HG03095 (cell line): Measurements from ENCODE around the gene C10orf67.
"Not testable (repeated sequence)": the region's sequence is repeated elsewhere in the genome, so short reads cannot be mapped to it uniquely, and the experiment has no call there.

Source experiments
- ATAC-seq: cut with Tn5 transposase; IDR thresholded peaks from one replicate; pipeline ENCODE4 v1.9.1; 2021; ENCODE audit warnings: moderate library complexity; ENCODE audit not compliant: unreplicated experiment

C10orf67 gene

DNA sequence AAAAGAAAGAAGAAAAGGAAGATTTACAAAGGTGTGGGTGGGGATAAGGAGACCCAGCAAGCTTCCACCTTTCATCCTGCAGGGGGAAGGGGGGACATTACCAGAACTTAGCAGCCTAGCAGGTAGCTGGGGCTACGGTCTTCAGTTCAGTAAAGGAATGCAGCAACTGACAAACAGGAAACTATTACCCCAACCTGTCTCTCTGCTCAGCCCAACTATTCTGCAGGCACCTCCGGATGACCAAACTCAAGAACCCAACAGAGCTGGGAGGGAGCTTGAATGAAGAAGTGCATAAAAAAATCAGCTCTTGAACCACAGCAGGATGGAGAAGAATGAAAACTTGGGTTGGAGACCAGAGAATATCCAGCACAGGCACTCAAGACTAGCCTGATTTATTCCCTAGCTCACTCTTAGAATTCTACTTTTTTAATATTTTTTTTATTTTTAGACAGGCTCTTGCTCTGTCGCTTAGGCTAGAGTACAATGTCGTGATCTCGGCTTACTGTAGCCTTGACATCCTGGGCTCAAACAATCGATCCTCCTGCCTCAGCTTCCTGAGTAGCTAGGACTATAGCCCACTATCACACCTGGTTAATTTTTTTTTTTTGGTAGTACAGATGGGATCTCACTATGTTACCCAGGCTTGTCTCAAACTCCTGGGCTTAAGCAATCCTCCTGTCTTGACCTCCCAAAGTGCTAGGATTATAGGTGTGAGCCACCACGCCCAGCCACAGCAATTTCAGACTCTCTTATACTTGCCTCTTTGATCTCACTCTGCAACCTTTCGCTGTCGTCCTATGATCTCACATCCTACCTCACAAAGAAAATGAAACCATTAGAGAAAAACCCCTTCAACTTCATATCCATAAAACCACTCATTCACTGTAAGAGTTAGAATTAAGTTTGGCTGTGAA lies 18.5 kb upstream of the C10orf67 start:
- ATAC-seq: peak; percentile 36

DNA sequence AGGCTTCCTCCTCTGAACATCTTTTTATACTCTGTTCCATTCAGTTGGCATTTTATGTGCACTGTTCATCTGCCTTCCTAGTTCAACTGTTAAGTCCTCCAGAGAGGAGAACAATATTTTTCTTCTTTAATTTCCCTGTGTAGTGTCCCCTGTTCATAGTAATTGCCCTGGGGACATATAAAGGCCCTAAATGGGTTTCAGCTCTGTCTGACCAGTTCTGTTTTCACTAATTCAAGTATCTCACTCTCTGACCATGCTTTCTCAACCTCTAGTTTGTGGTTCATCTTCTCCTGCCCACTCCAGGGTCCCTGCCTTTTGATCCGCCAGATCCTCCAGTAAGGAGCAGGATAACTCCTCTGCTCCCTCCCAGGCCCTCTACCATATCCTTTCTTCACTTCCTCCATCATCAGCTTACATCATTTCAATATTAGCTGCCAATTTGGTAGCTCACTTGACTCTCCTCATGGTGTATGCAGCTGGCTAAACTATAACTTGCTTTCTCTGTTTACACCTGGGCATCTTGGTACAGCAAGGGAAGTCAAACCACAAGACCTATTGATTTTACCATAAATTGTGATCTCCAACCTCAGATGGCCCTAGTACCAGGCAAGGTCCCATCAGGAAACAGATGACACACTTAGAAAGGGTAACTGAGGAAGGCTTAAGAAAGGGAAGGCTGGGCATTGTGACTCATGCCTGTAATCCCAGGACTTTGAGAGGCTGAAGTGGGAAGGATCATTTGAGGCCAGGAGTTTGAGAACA lies 17.7 kb upstream of the C10orf67 start:
- peak; percentile 44 for ATAC-seq

GRCh38 chr10:23361665-23362064 lies 17.1 kb upstream of the C10orf67 start:
- ATAC-seq: no peak

GRCh38 chr10:23359692-23360380 lies 15.2 kb upstream of the C10orf67 start:
- no peak for ATAC-seq

DNA sequence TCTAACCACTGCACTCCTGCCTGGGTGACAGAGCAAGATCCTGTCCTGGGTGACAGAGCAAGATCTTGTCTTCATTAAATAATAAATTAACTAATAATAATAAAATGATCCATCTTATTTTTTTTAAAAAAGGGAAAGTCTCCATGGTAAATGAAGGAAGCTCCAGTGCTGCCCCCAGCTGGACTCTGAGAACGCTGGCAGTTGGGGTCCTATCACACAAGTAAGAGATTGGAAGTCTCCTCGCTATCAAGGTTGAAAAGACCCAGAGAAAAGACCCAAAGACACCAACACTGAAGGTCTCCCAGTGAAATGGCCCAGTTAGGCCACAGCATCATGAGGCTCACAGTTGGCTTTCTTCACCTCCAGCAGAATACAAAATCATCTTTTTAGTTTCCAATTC lies 13.8 kb upstream of the C10orf67 start:
- no peak for ATAC-seq

GRCh38 chr10:23354630-23355279 lies 10.2 kb upstream of the C10orf67 start:
- no peak for ATAC-seq

GRCh38 chr10:23351926-23352519 lies 7.4 kb upstream of the C10orf67 start:
- no peak for ATAC-seq

GRCh38 chr10:23350706-23351105 lies 6.1 kb upstream of the C10orf67 start:
- not testable (repeated sequence) for ATAC-seq

GRCh38 chr10:23345861-23346260 lies 1.3 kb upstream of the C10orf67 start:
- no peak for ATAC-seq

- no peak for ATAC-seq
Measured at GRCh38 chr10:23343591-23344240, 881 bp downstream of the C10orf67 start.

DNA sequence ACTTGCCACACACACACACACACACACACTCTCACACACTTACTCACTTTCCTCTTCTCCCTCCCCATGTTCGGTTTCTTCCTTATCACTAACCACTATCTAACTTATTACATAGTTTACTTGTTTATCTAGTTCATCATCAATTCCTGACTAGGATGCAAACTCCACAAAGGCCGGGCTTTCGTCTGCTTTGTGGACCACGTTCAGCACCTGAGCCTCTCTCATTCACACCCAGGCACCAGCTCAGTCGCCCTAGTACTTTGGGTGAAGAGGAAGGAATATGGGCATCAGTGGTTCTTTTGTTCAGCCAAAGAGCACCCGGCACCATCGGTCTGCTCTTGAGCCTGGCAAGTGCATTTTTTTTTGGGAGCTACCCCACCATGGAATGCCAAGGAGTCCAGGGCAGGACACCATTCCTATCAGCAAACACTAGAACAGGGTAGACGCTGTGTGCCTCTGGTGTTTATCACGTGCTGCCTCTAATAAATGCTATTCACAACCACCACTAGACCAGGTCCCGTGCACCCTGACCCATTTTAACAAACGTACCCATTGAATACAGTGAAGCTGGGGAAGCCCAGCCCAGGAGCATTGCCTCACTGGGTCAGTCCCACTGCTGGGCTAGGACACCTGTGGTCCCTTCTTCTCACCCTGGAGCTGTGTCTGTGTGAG lies 2.2 kb downstream of the C10orf67 start:
- ATAC-seq: no peak

GRCh38 chr10:23341004-23341403 lies 3.6 kb downstream of the C10orf67 start:
- no peak for ATAC-seq

GRCh38 chr10:23340354-23340753 lies 4.2 kb downstream of the C10orf67 start:
- ATAC-seq: no peak

DNA sequence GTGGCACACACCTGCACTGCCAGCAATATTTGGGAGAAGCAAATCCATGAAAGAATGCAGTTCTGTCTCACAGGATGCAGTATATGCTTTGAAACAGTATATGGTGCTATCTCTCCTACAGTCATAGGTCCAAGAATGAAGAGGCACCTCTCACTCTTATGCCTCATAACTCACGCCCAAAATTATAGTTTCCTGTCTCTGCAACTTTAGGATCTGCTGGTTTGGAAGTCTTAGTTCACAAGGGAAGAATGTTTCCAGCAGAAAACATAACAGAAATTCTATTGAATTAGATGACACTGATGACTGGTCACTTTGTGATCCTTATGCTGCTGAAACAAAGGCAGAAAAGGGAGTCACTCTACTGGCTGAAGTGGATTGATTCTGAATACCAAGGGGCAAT lies 5.7 kb downstream of the C10orf67 start:
- ATAC-seq: no peak

GRCh38 chr10:23338155-23338828 lies 6.3 kb downstream of the C10orf67 start:
- ATAC-seq: no peak

- no peak for ATAC-seq
Measured at GRCh38 chr10:23337616-23338015, 7.0 kb downstream of the C10orf67 start.

- no peak for ATAC-seq
Measured at GRCh38 chr10:23331567-23332301, 12.9 kb downstream of the C10orf67 start.

DNA sequence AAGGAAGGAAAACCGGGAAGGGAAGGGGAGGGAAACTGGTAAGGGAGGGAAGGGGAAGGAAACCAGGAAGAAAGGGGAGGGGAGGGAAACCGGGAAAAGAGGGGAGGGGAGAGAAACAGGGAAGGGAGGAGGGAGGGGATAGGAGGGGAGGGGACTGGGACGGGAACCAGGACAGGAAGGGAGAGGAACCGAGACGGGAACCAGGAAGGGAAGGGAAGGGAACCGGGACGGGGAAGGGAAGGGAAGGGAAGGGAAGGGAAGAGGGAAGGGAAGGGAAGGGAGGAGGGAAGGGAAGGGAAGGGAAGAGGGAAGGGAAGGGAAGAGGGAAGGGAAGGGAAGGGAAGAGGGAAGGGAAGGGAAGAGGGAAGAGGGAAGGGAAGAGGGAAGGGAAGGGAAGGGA lies 13.6 kb downstream of the C10orf67 start:
- no peak for ATAC-seq
